ENCODE data around the gene MUC13. TPM values are rescaled to one million over a fixed set of nuclear protein-coding genes. Genes with fewer than 3 reads are reported as not detected.

Gene MUC13
- total and polyA plus RNA-seq, 11 donors: 0.08 to 0.15 TPM; not detected in 9

GRCh38 chr3:124939661-124940060 lies 5.1 kb upstream of the MUC13 start:
- ATAC-seq: no peak

GRCh38 chr3:124938896-124939295 lies 4.3 kb upstream of the MUC13 start:
- H3K4me1 ChIP-seq: no peaks in the 10 kb centered on the region
- no peak for TF ChIP-seq POLR2A (IDR thresholded peaks at IDR 0.05)
- peak in 2 of 12 donors; percentile 3 to 8 for TF ChIP-seq CTCF (IDR thresholded peaks at IDR 0.05)
- intact Hi-C loops (cut with DNase I): loop anchor here in 1 of 10 donors (10.0 kb wide), 1 partner anchor 646 kb away; no protein-coding TSS in a partner anchor
- ATAC-seq: no peak
- no peak overlapping the region for H3K27ac ChIP-seq
- 91 to 97% (median 95%) methylated on average over 5 of the region's 5 CpGs for WGBS, 4 donors
- peaks cover 0 to 5% (median 0%) of the 10 kb centered on the region in 9 donors for H3K27me3 ChIP-seq
- H3K36me3 ChIP-seq: no peaks in the 10 kb centered on the region
- H3K4me3 ChIP-seq: no peak overlapping the region
- H3K9me3 ChIP-seq: peaks cover 0 to 4% (median 0%) of the 10 kb centered on the region in 12 donors
- no peak for DNase-seq

More at GRCh38 chr3:124939661-124940060, 5.1 kb upstream of the MUC13 start:
- H3K4me1 ChIP-seq: no peaks in the 10 kb centered on the region
- no peak overlapping the region for H3K4me3 ChIP-seq
- WGBS, 4 donors: 67 to 86% (median 80%) methylated on average over 4 of the region's 4 CpGs
- peaks cover 0 to 5% (median 0%) of the 10 kb centered on the region in 9 donors for H3K27me3 ChIP-seq
- DNase-seq: no peak
- TF ChIP-seq POLR2A (IDR thresholded peaks at IDR 0.05): no peak
- TF ChIP-seq CTCF (IDR thresholded peaks at IDR 0.05): no peak
- no peak overlapping the region for H3K27ac ChIP-seq
- H3K9me3 ChIP-seq: peaks cover 0 to 4% (median 0%) of the 10 kb centered on the region in 12 donors
- intact Hi-C loops (cut with DNase I): loop anchor here in 1 of 10 donors (10.0 kb wide), 1 partner anchor 645 kb away; no protein-coding TSS in a partner anchor
- no peaks in the 10 kb centered on the region for H3K36me3 ChIP-seq

GRCh38 chr3:124937049-124937448 lies 2.5 kb upstream of the MUC13 start:
- intact Hi-C loops (cut with DNase I): loop anchor here in 1 of 10 donors (10.0 kb wide), 1 partner anchor 648 kb away; no protein-coding TSS in a partner anchor
- H3K27me3 ChIP-seq: peaks cover 0 to 5% (median 0%) of the 10 kb centered on the region in 9 donors
- DNase-seq: no peak
- H3K27ac ChIP-seq: no peak overlapping the region
- H3K4me3 ChIP-seq: no peak overlapping the region
- peaks cover 0 to 4% (median 0%) of the 10 kb centered on the region in 12 donors for H3K9me3 ChIP-seq
- TF ChIP-seq POLR2A (IDR thresholded peaks at IDR 0.05) (no peak), CTCF (IDR thresholded peaks at IDR 0.05) (no peak)
- H3K36me3 ChIP-seq: no peaks in the 10 kb centered on the region
- ATAC-seq: no peak
- no peaks in the 10 kb centered on the region for H3K4me1 ChIP-seq
- 95 to 97% (median 96%) methylated on average over 3 of the region's 3 CpGs for WGBS, 4 donors

GRCh38 chr3:124935794-124936542 lies 1.4 kb upstream of the MUC13 start:
- Histone ChIP-seq H3K9me3 (peaks cover 0 to 4% (median 0%) of the 10 kb centered on the region in 12 donors), H3K4me1 (no peaks in the 10 kb centered on the region), H3K4me3 (no peak overlapping the region), H3K36me3 (no peaks in the 10 kb centered on the region), H3K27me3 (peaks cover 0 to 5% (median 0%) of the 10 kb centered on the region in 9 donors), H3K27ac (no peak overlapping the region)
- ATAC-seq (no peak), DNase-seq (no peak)
- no peak for TF ChIP-seq CTCF (IDR thresholded peaks at IDR 0.05)
- TF ChIP-seq POLR2A (IDR thresholded peaks at IDR 0.05): no peak
- intact Hi-C loops (cut with DNase I): loop anchor here in 1 of 10 donors (10.0 kb wide), 1 partner anchor 649 kb away; no protein-coding TSS in a partner anchor
- 86 to 95% (median 90%) methylated on average over 5 of the region's 5 CpGs for WGBS, 4 donors
